Stomach (tissue), 9 donors: ENCODE measurements around the gene ARHGAP15. TPM values are rescaled to one million over a fixed set of nuclear protein-coding genes. Genes with fewer than 3 reads are reported as not detected.

Source experiments
- DNase-seq, 2 donors: peaks; one replicate each; pipeline versions ENCODE4 v3.0.0 to v3.0.0-alpha.2; 2013 to 2019
- H3K27ac ChIP-seq, 5 donors: fragments of 200-600 bp in 4 of 5; sonication (generic) in 4 of 5; one replicate each; pipeline ENCODE4 v1.5.1; 2013 to 2019; ENCODE audit warnings: mild to moderate bottlenecking in 1 of 5, moderate library complexity in 1 of 5
- H3K27me3 ChIP-seq, 3 donors: fragments of 200-600 bp; sonication (generic); one replicate each; pipeline ENCODE4 v1.5.1; 2017 to 2019; ENCODE audit warnings: mixed run types in 1 of 3
- H3K36me3 ChIP-seq, 4 donors: fragments of 200-600 bp; sonication (generic); 1 replicate in 3 of 4; 2 replicates in 1 of 4; pipeline ENCODE4 v1.5.1; 2016 to 2019
- H3K4me1 ChIP-seq, 4 donors: fragments of 200-600 bp; sonication (generic); one replicate each; pipeline ENCODE4 v1.5.1; 2016 to 2019
- H3K4me3 ChIP-seq, 4 donors: fragments of 200-600 bp; sonication (generic) in 3 of 4; one replicate each; pipeline ENCODE4 v1.5.1; 2016 to 2019; ENCODE audit warnings: mild to moderate bottlenecking in 1 of 4
- H3K9me3 ChIP-seq, 4 donors: fragments of 200-600 bp; sonication (generic); one replicate each; pipeline ENCODE4 v1.5.1; 2016 to 2019
- EP300 ChIP-seq: sonication (generic); formaldehyde crosslinking; IDR thresholded peaks from one replicate; pipeline ENCODE4 v1.6.1; 2017; ENCODE audit warnings: antibody characterized with exemption
- POLR2A ChIP-seq, 4 donors: fragments of 450-650 bp; IDR thresholded peaks; one replicate each; pipeline ENCODE4 v1.6.1; 2016; ENCODE audit warnings: antibody characterized with exemption in 4 of 4, control low read depth in 2 of 4, mild to moderate bottlenecking in 1 of 4, moderate library complexity in 1 of 4
- POLR2AphosphoS5 ChIP-seq, 3 donors: sonication (generic); formaldehyde crosslinking; IDR thresholded peaks; one replicate each; pipeline ENCODE4 v1.6.1; 2016; ENCODE audit warnings: antibody characterized with exemption in 3 of 3
- WGBS, 5 donors: extraction: QIAGEN DNeasy Blood & Tissue Kit in 3 of 5; methylation state at CpG; one replicate each; pipeline versions ENCODE4 v1.1.5 to v1.1.7; 2013 to 2018; 5-methylcytosine and 5-hydroxymethylcytosine counted together
- intact Hi-C: fragments of 100-400 bp; cut with DNase I; formaldehyde crosslinking; loops from one replicate; pipeline ENCODE4 v1.15.1; 2023; ENCODE audit warnings: low total_unique reads
- polyA plus RNA-seq, 3 donors: library from polyadenylated mRNA; stranded (reverse); fragments of 200-250 nt; gene quantifications; one replicate each; pipeline ENCODE4 v1.2.3, GENCODE V29; 2013
- total RNA-seq, 5 donors: library from RNA; depleted of rRNA; stranded (reverse); fragments of >200 nt; gene quantifications; one replicate each; pipeline versions ENCODE4 v1.1.0 to v1.2.3, GENCODE V29; 2014 to 2016
- TF ChIP-seq, protein P1 (sequence below), 7 experiments: fragments of 450-650 bp in 4 of 7; fragments of 200-600 bp in 3 of 7; sonication (generic) in 3 of 7; IDR thresholded peaks; one replicate each; pipeline ENCODE4 v1.5.1; 2016 to 2019; ENCODE audit warnings: antibody characterized with exemption in 7 of 7, control low read depth in 2 of 7, mild to moderate bottlenecking in 1 of 7
- donor health status: healthy with polysubstance abuse.
- donor health status: Bipolar disorder and iron deficiency.
- donor health status: healthy.

ARHGAP15 gene
- total and polyA plus RNA-seq, 8 donors, result 1.8 to 66.3 (median 6.8) TPM; not detected in 1

DNA sequence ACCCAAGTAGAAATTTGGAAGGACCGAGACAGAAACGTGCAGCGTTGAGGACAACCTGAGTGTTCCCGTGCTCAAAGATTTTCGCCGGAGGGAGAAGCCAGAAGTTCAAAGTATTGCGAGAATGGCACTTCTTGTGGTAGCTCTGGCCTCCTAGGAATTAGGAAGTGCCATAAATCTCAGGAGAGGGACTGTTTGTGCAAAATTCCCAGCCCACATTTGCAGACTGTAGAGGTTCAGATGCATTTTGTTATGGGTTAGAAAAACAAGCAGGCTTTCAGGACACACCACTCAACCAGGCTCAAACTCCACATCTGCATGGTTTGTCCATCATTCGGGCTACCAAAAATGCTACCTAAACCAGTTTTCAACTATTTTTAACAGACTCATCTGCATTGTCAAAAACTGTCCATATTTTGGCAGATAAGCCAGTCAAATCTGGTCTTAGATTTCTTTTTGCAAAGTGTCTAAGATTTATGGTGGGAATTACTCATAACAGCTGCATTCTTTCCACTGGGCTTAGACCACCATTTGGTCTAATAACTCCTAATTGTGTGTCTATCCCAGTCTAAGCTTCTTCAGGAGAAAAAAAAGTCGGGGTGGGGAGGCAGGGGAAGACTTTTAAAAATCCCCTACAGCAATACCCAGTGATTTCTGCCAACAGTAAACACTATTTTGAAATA, 422.9 kb downstream of the ARHGAP15 start:
- no peak overlapping the region for H3K4me3 ChIP-seq
- peak overlapping the region in 1 of 5 donors; percentile 18 for H3K27ac ChIP-seq
- 74 to 79% (median 78%) methylated on average over 9 of the region's 9 CpGs for WGBS, 5 donors
- TF ChIP-seq, protein P1, sequence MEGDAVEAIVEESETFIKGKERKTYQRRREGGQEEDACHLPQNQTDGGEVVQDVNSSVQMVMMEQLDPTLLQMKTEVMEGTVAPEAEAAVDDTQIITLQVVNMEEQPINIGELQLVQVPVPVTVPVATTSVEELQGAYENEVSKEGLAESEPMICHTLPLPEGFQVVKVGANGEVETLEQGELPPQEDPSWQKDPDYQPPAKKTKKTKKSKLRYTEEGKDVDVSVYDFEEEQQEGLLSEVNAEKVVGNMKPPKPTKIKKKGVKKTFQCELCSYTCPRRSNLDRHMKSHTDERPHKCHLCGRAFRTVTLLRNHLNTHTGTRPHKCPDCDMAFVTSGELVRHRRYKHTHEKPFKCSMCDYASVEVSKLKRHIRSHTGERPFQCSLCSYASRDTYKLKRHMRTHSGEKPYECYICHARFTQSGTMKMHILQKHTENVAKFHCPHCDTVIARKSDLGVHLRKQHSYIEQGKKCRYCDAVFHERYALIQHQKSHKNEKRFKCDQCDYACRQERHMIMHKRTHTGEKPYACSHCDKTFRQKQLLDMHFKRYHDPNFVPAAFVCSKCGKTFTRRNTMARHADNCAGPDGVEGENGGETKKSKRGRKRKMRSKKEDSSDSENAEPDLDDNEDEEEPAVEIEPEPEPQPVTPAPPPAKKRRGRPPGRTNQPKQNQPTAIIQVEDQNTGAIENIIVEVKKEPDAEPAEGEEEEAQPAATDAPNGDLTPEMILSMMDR (IDR thresholded peaks at IDR 0.05), result no peak
- TF ChIP-seq POLR2AphosphoS5 (IDR thresholded peaks at IDR 0.05) (no peak), EP300 (no peak)
- no peaks in the 10 kb centered on the region for H3K27me3 ChIP-seq
- H3K9me3 ChIP-seq, result no peaks in the 10 kb centered on the region
- intact Hi-C loops, result no loop called here
- peak in 1 of 2 donors; percentile 31 for DNase-seq
- H3K4me1 ChIP-seq, result no peaks in the 10 kb centered on the region
- no peaks in the 10 kb centered on the region for H3K36me3 ChIP-seq

DNA sequence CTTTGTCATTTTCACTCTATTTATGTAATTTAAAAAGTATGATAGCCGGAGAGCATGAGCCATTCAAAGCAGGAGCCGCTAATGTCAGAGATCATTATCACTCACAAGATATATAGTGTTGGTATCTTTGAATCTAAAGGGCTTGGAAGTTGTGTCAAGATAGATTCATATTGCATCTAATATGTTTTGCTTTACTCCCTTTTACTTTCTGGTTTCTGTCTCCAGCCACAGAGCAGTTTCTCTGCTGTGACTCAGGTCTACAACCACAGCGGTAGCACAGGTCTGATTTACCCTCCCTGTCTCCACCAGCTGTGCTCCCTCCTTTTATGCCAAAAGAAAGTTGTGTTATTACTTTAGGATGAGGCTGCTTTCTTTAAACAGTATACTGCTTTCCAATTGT, 424.0 kb downstream of the ARHGAP15 start:
- H3K27me3 ChIP-seq, result no peaks in the 10 kb centered on the region
- H3K9me3 ChIP-seq, result no peaks in the 10 kb centered on the region
- TF ChIP-seq, protein P1 (IDR thresholded peaks at IDR 0.05), result no peak
- TF ChIP-seq EP300 (no peak), POLR2A (IDR thresholded peaks at IDR 0.05) (no peak), POLR2AphosphoS5 (IDR thresholded peaks at IDR 0.05) (no peak)
- WGBS, 5 donors, result 78 to 91% (median 83%) methylated on average over 3 of the region's 3 CpGs
- H3K36me3 ChIP-seq, result no peaks in the 10 kb centered on the region
- intact Hi-C loops, result no loop called here
- H3K4me3 ChIP-seq, result no peak overlapping the region
- no peak overlapping the region for H3K27ac ChIP-seq
- no peak for DNase-seq
- H3K4me1 ChIP-seq, result no peaks in the 10 kb centered on the region

DNA sequence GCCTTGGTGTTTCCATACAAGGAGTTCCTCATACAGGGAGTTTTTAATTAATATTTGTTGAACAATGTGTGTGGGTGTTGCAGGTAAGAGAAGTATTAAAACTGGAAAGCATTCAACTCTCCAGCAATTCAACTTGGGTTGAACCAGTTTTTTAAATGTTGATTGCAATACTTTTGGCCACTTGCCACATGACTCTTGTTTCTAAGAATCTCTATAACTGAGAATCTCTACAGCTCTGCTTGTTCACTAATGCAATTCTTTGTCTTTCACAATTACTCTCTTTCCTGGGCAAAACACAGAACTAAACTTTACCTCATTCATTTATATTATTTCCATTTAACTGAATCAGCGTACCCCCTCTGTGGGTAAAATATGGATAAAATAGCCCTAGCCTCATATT, 429.4 kb downstream of the ARHGAP15 start:
- Histone ChIP-seq H3K4me1 (no peaks in the 10 kb centered on the region), H3K27me3 (no peaks in the 10 kb centered on the region), H3K36me3 (no peaks in the 10 kb centered on the region), H3K27ac (no peak overlapping the region), H3K9me3 (no peaks in the 10 kb centered on the region), H3K4me3 (no peak overlapping the region)
- 69 to 94% (median 92%) methylated on average over 1 of the region's 1 CpG for WGBS, 5 donors
- DNase-seq, result peak in 1 of 2 donors; percentile 57
- intact Hi-C loops, result no loop called here
- no peak for TF ChIP-seq EP300
- no peak for TF ChIP-seq POLR2A (IDR thresholded peaks at IDR 0.05)
- TF ChIP-seq POLR2AphosphoS5 (IDR thresholded peaks at IDR 0.05), result no peak
- TF ChIP-seq, protein P1 (IDR thresholded peaks at IDR 0.05), result no peak

DNA sequence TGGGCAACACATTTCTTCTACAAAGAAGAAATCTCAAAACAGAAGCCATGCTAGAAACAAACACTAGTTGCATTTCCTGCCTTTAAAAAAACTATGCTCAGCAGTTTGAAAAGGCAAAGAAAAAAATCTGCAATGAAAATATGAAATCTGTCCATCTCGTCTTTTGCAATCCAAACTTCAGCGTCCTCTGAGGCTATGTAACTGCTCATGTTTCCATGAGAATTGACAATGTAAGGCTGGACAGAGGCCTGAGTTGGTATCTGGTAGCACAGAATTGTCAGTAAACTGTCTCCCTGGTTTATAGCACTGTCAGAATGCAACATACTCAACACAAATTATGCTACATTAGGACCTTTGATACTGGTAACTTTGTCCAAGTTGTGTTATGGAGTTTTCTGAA, 429.9 kb downstream of the ARHGAP15 start:
- 68 to 77% (median 73%) methylated on average over 2 of the region's 2 CpGs for WGBS, 5 donors
- Histone ChIP-seq H3K9me3 (no peaks in the 10 kb centered on the region), H3K4me1 (no peaks in the 10 kb centered on the region), H3K27ac (no peak overlapping the region), H3K36me3 (no peaks in the 10 kb centered on the region), H3K27me3 (no peaks in the 10 kb centered on the region), H3K4me3 (no peak overlapping the region)
- no peak for DNase-seq
- TF ChIP-seq POLR2A (IDR thresholded peaks at IDR 0.05) (no peak), EP300 (no peak), POLR2AphosphoS5 (IDR thresholded peaks at IDR 0.05) (no peak)
- TF ChIP-seq, protein P1 (IDR thresholded peaks at IDR 0.05), result no peak
- intact Hi-C loops, result no loop called here
